C4-2B (cell line): ENCODE data around the gene C6orf89.

ENCODE experiments used
- CTCF ChIP-seq: fragments of 450-650 bp; conservative IDR thresholded peaks from 2 replicates; pipeline ENCODE4 v1.5.1; 2017; ENCODE audit warnings: mild to moderate bottlenecking
- ZFX ChIP-seq: fragments of 450-650 bp; IDR thresholded peaks from 2 replicates; pipeline ENCODE4 v1.6.1; 2017

- TF ChIP-seq CTCF (no peak), ZFX (no peak)
Measured at GRCh38 chr6:36970892-36971842, 85.4 kb downstream of the C6orf89 start.
